Measurements from ENCODE around the gene ASCL4. TPM values are rescaled to one million over a fixed set of nuclear protein-coding genes. Genes with fewer than 3 reads are reported as not detected.

ASCL4 gene
- total and polyA plus RNA-seq, 2 donors (not counting 1 experiment from before 2014, with no cell fraction given) = not detected

- intact Hi-C loops (cut with micrococcal nuclease) = loop anchor here (1.0 to 2.0 kb wide), 5 partner anchors 24 to 754 kb away; partner anchors contain the start of genes CRY1, FICD and PWP1
- H2AFZ ChIP-seq (ENCODE audit: insufficient read depth, low read depth, low read length, poor library complexity, severe bottlenecking) = peak within 1 kb of the TSS; percentile 90
- ChIA-PET CTCF (interaction anchor here (1.0 to 1.4 kb wide), 2 partner anchors 13 to 85 kb away, joined by 3 to 4 read pairs; partner anchors contain the start of gene ASCL4), POLR2A (interaction anchor here (1.0 kb wide), 1 partner anchor 76 kb away, joined by 5 read pairs; the partner anchor contains the start of gene PWP1)
- peak within 1 kb of the TSS; percentile 82 to 87 (median 86) for H3K4me3 ChIP-seq (ENCODE audit: control extremely low read depth in 1 of 5, extremely low read depth in 1 of 5, insufficient read depth in 1 of 5, low read depth in 2 of 5, low read length in 4 of 5)
- WGBS (ENCODE audit: insufficient coverage) = under 1% methylated on average over 83 of the region's 83 CpGs
- peak within 1 kb of the TSS; percentile 76 for H3K27ac ChIP-seq (ENCODE audit: low read length in 2 of 2)
- peaks cover 44% of the 10 kb centered on the region for H3K79me2 ChIP-seq (ENCODE audit: control insufficient read depth, insufficient read depth, low read length)
- Mint-ChIP-seq H3K27ac (peak within 1 kb of the TSS; percentile 94), H3K4me1 (peaks cover 34% of the 10 kb centered on the region), H3K4me3 (peak within 1 kb of the TSS; percentile 94), H3K27me3 (no peaks in the 10 kb centered on the region), H3K9me3 (ENCODE audit: insufficient read depth) (no peaks in the 10 kb centered on the region)
- peak within 1 kb of the TSS; percentile 73 for H3K4me2 ChIP-seq (replicated peaks; ENCODE audit: low read depth, low read length, poor library complexity, severe bottlenecking)
- H4K20me1 ChIP-seq (ENCODE audit: control insufficient read depth, insufficient read depth, low read length, poor library complexity, severe bottlenecking) = peaks cover 25% of the 10 kb centered on the region
- peaks cover 0 to 4% (median 0%) of the 10 kb centered on the region in 3 donors for H3K9me3 ChIP-seq (ENCODE audit: control extremely low read depth in 1 of 3, control insufficient read depth in 2 of 3, insufficient read depth in 1 of 3, low read length in 2 of 3)
- H3K4me1 ChIP-seq (ENCODE audit: control insufficient read depth in 2 of 2, insufficient read depth in 2 of 2, low read length in 2 of 2) = peaks cover 24 to 29% of the 10 kb centered on the region in 2 donors
- peaks cover 3 to 32% of the 10 kb centered on the region in 2 experiments for H3K36me3 ChIP-seq (replicated peaks in 1 of 2; ENCODE audit: control extremely low read depth in 1 of 2, control insufficient read depth in 1 of 2, extremely low read depth in 1 of 2, insufficient read depth in 2 of 2, low read length in 1 of 2)
- ATAC-seq (ENCODE audit: low read depth) (peak; percentile 92), DNase-seq (peak; percentile 97)
- H3K27me3 ChIP-seq (replicated peaks in 1 of 4; ENCODE audit: control extremely low read depth in 1 of 4, control insufficient read depth in 3 of 4, insufficient read depth in 4 of 4, low read length in 3 of 4) = peaks cover 0 to 3% (median 0%) of the 10 kb centered on the region in 4 experiments
- H3K9ac ChIP-seq (ENCODE audit: low read length) = peak within 1 kb of the TSS; percentile 68
- no peak for TF ChIP-seq EZH2 (IDR thresholded peaks at IDR 0.05; ENCODE audit: borderline replicate concordance, insufficient read depth, low read depth, low read length, poor library complexity, severe bottlenecking)
- peak; percentile 47 for TF ChIP-seq CTCF (IDR thresholded peaks at IDR 0.05)
These were observed 13.5 kb upstream of the ASCL4 start, which contains the start of gene PRDM4 for GRCh38 chr12:107760809-107761501. Gene PRDM4 (minus strand): TSS chr12:107761137. CDS start chr12:107760515, 622 bp downstream.

Measured in B cell (primary cell).